ENCODE data around the gene CDH11. TPM values are rescaled to one million over a fixed set of nuclear protein-coding genes. Genes with fewer than 3 reads are reported as not detected.

CDH11 gene
- total and polyA plus RNA-seq, 2 donors (not counting 1 experiment from before 2014, with no cell fraction given), result 220 to 335 TPM

DNA sequence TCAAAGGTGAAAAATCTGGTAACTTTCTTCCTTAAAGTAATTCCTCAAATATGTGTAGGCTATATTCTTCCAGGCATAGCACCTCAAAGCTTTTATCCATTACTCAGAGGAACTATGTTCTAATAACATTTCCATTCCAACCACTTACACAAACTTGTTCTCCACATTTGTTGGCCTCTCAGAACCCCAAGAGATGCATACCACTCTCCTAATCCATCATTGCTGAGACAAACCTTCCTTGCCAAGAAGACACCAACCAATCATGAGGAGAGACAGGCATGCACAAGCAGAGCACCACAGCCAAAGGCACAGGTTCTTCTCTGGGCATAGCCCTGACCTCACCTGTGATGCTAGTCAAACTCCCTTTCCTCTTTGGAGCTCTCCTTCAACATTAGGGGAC is 20.9 kb downstream of the CDH11 start:
- H3K27me3 ChIP-seq (ENCODE audit: control insufficient read depth, insufficient read depth, low read length), result no peaks in the 10 kb centered on the region
- TF ChIP-seq EZH2 (IDR thresholded peaks at IDR 0.05; ENCODE audit: low read length, missing control alignments), result no peak
- TF ChIP-seq, protein P1, sequence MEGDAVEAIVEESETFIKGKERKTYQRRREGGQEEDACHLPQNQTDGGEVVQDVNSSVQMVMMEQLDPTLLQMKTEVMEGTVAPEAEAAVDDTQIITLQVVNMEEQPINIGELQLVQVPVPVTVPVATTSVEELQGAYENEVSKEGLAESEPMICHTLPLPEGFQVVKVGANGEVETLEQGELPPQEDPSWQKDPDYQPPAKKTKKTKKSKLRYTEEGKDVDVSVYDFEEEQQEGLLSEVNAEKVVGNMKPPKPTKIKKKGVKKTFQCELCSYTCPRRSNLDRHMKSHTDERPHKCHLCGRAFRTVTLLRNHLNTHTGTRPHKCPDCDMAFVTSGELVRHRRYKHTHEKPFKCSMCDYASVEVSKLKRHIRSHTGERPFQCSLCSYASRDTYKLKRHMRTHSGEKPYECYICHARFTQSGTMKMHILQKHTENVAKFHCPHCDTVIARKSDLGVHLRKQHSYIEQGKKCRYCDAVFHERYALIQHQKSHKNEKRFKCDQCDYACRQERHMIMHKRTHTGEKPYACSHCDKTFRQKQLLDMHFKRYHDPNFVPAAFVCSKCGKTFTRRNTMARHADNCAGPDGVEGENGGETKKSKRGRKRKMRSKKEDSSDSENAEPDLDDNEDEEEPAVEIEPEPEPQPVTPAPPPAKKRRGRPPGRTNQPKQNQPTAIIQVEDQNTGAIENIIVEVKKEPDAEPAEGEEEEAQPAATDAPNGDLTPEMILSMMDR (conservative IDR thresholded peaks at IDR 0.05 in 1 of 2, IDR thresholded peaks at IDR 0.05 in 1 of 2; ENCODE audit: low read depth in 1 of 2, low read length in 2 of 2), result no peak
- H3K4me2 ChIP-seq (ENCODE audit: extremely low read depth, insufficient read depth, low read length), result no peak overlapping the region
- peak in 1 of 2 donors; percentile 52 for DNase-seq (ENCODE audit: low read depth in 2 of 2)
- no peak overlapping the region for H2AFZ ChIP-seq (ENCODE audit: low read length)
- no peak overlapping the region for H3K4me3 ChIP-seq (replicated peaks in 1 of 4; ENCODE audit: control extremely low read depth in 1 of 4, insufficient read depth in 1 of 4, low read depth in 3 of 4, low read length in 4 of 4)
- no peaks in the 10 kb centered on the region for H3K36me3 ChIP-seq (ENCODE audit: control insufficient read depth, insufficient read depth, low read length)
- peaks cover 4% of the 10 kb centered on the region for H3K4me1 ChIP-seq (ENCODE audit: control insufficient read depth, extremely low read depth, insufficient read depth, low read length)
- H3K27ac ChIP-seq (ENCODE audit: insufficient read depth, low read length), result no peak overlapping the region
- peaks cover 71% of the 10 kb centered on the region for H3K79me2 ChIP-seq (ENCODE audit: control insufficient read depth, insufficient read depth, low read length)
- no peaks in the 10 kb centered on the region for H4K20me1 ChIP-seq (ENCODE audit: control insufficient read depth, extremely low read depth, insufficient read depth, low read length)
- no peak overlapping the region for H3K9ac ChIP-seq (ENCODE audit: insufficient read depth, low read length)
- H3K9me3 ChIP-seq (ENCODE audit: control insufficient read depth, insufficient read depth, low read depth, low read length), result no peaks in the 10 kb centered on the region

DNA sequence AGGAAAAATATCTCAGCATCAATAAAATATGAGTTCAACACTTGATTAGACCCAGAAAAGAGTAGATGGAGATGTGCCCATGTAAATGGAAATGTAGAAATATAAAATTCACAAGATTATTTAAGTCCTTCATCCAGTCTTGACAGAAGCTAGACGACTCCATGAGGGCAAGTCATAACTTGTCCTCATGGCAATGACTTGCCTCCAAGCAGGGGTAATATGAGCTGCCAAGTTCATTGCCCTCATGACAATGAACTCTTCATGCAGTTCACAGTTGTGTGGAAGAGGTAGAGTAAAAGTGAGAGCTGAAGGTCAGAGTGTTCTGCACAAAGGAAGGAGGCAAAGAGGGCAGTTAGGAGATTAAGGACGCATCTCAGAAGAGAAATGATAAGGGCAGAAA is 22.3 kb downstream of the CDH11 start:
- H3K9me3 ChIP-seq (ENCODE audit: control insufficient read depth, insufficient read depth, low read depth, low read length), result no peaks in the 10 kb centered on the region
- H3K36me3 ChIP-seq (ENCODE audit: control insufficient read depth, insufficient read depth, low read length), result no peaks in the 10 kb centered on the region
- H2AFZ ChIP-seq (ENCODE audit: low read length), result no peak overlapping the region
- no peaks in the 10 kb centered on the region for H3K27me3 ChIP-seq (ENCODE audit: control insufficient read depth, insufficient read depth, low read length)
- H3K27ac ChIP-seq (ENCODE audit: insufficient read depth, low read length), result no peak overlapping the region
- no peak for DNase-seq (ENCODE audit: low read depth in 2 of 2)
- TF ChIP-seq, protein P1 (conservative IDR thresholded peaks at IDR 0.05 in 1 of 2, IDR thresholded peaks at IDR 0.05 in 1 of 2; ENCODE audit: low read depth in 1 of 2, low read length in 2 of 2), result no peak
- no peak for TF ChIP-seq EZH2 (IDR thresholded peaks at IDR 0.05; ENCODE audit: low read length, missing control alignments)
- no peak overlapping the region for H3K9ac ChIP-seq (ENCODE audit: insufficient read depth, low read length)
- H4K20me1 ChIP-seq (ENCODE audit: control insufficient read depth, extremely low read depth, insufficient read depth, low read length), result no peaks in the 10 kb centered on the region
- H3K4me3 ChIP-seq (replicated peaks in 1 of 4; ENCODE audit: control extremely low read depth in 1 of 4, insufficient read depth in 1 of 4, low read depth in 3 of 4, low read length in 4 of 4), result no peak overlapping the region
- no peak overlapping the region for H3K4me2 ChIP-seq (ENCODE audit: extremely low read depth, insufficient read depth, low read length)
- no peaks in the 10 kb centered on the region for H3K4me1 ChIP-seq (ENCODE audit: control insufficient read depth, extremely low read depth, insufficient read depth, low read length)
- H3K79me2 ChIP-seq (ENCODE audit: control insufficient read depth, insufficient read depth, low read length), result peaks cover 70% of the 10 kb centered on the region

DNA sequence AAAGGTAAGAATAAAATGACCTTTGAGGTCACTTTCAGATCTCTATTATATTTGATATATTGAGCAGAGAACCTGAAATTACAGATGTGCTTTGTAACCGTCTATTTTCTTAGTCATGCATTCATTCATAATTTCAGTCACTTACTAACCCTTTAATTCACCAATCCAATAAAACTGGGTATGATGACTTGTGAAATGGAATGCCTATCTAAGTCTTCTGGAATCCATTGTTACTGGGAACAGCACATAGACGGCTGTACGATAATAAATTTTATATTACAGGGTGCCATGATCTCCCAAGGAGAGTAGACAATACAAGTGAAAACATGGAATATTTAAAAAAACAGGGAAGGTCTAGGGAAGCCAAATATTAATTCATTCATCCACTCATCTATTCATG is 22.9 kb downstream of the CDH11 start:
- Histone ChIP-seq H3K9ac (ENCODE audit: insufficient read depth, low read length) (no peak overlapping the region), H3K79me2 (ENCODE audit: control insufficient read depth, insufficient read depth, low read length) (peaks cover 69% of the 10 kb centered on the region), H2AFZ (ENCODE audit: low read length) (no peak overlapping the region), H3K27me3 (ENCODE audit: control insufficient read depth, insufficient read depth, low read length) (no peaks in the 10 kb centered on the region), H3K27ac (ENCODE audit: insufficient read depth, low read length) (no peak overlapping the region), H3K4me1 (ENCODE audit: control insufficient read depth, extremely low read depth, insufficient read depth, low read length) (no peaks in the 10 kb centered on the region), H3K4me2 (ENCODE audit: extremely low read depth, insufficient read depth, low read length) (no peak overlapping the region), H3K4me3 (replicated peaks in 1 of 4; ENCODE audit: control extremely low read depth in 1 of 4, insufficient read depth in 1 of 4, low read depth in 3 of 4, low read length in 4 of 4) (no peak overlapping the region), H3K36me3 (ENCODE audit: control insufficient read depth, insufficient read depth, low read length) (no peaks in the 10 kb centered on the region), H4K20me1 (ENCODE audit: control insufficient read depth, extremely low read depth, insufficient read depth, low read length) (no peaks in the 10 kb centered on the region), H3K9me3 (ENCODE audit: control insufficient read depth, insufficient read depth, low read depth, low read length) (no peaks in the 10 kb centered on the region)
- peak in 1 of 2 donors; percentile 66 for DNase-seq (ENCODE audit: low read depth in 2 of 2)
- TF ChIP-seq EZH2 (IDR thresholded peaks at IDR 0.05; ENCODE audit: low read length, missing control alignments), result no peak
- TF ChIP-seq, protein P1 (conservative IDR thresholded peaks at IDR 0.05 in 1 of 2, IDR thresholded peaks at IDR 0.05 in 1 of 2; ENCODE audit: low read depth in 1 of 2, low read length in 2 of 2), result no peak
